Measurements from ENCODE around the gene SPSB4.

SPSB4 gene

DNA sequence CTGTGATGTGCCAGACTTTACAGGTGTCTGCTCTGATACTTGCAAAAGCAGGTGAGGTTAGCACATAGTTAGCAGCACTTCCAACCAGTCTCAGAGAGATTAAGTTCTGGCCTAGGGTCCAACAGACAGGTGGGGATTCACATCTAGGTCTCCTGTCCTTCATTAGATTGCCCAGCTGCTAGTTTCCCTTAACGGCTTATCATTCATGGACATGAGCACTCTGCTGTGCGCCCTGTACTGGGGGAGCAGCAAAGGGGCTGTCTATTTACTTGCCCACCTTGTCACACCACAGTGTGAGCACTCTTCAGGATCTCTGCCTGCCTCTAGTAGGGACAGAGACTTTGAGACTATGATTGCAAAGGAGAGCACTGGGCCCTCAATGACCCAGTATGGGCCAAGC lies 8.7 kb downstream of the SPSB4 start:
- TF ChIP-seq, protein P1, sequence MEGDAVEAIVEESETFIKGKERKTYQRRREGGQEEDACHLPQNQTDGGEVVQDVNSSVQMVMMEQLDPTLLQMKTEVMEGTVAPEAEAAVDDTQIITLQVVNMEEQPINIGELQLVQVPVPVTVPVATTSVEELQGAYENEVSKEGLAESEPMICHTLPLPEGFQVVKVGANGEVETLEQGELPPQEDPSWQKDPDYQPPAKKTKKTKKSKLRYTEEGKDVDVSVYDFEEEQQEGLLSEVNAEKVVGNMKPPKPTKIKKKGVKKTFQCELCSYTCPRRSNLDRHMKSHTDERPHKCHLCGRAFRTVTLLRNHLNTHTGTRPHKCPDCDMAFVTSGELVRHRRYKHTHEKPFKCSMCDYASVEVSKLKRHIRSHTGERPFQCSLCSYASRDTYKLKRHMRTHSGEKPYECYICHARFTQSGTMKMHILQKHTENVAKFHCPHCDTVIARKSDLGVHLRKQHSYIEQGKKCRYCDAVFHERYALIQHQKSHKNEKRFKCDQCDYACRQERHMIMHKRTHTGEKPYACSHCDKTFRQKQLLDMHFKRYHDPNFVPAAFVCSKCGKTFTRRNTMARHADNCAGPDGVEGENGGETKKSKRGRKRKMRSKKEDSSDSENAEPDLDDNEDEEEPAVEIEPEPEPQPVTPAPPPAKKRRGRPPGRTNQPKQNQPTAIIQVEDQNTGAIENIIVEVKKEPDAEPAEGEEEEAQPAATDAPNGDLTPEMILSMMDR (IDR thresholded peaks at IDR 0.05; ENCODE audit: borderline replicate concordance, insufficient read depth, low read depth, low read length) = no peak
- no peak overlapping the region for H3K4me3 ChIP-seq (ENCODE audit: low read depth, low read length)

DNA sequence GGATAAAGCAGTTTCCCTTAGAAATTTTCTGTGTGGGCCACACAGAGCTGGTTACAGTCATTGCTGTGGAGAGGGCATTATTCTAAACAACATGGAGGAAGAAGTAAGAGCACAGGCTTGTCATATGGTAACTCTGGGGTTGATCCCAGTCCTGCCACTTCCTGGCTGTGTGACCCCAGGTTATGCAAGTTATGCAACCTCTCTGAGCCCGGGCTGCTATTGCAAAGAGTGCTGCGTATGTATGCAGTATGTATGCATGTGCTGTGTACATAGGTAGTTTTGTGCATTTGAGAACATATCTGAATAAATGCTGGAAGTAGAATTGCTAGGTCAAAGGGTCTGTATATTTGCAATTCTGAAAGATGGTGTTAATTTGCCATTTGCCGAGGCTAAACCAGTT lies 9.2 kb downstream of the SPSB4 start:
- TF ChIP-seq, protein P1 (IDR thresholded peaks at IDR 0.05; ENCODE audit: borderline replicate concordance, insufficient read depth, low read depth, low read length) = no peak
- no peak overlapping the region for H3K4me3 ChIP-seq (ENCODE audit: low read depth, low read length)

- H3K4me3 ChIP-seq (ENCODE audit: low read depth, low read length) = no peak overlapping the region
- TF ChIP-seq, protein P1 (IDR thresholded peaks at IDR 0.05; ENCODE audit: borderline replicate concordance, insufficient read depth, low read depth, low read length) = no peak
Observed at GRCh38 chr3:141063831-141064230, 12.7 kb downstream of the SPSB4 start.

GRCh38 chr3:141064255-141064926 lies 13.2 kb downstream of the SPSB4 start:
- TF ChIP-seq, protein P1 (IDR thresholded peaks at IDR 0.05; ENCODE audit: borderline replicate concordance, insufficient read depth, low read depth, low read length) = no peak
- H3K4me3 ChIP-seq (ENCODE audit: low read depth, low read length) = no peak overlapping the region

- H3K4me3 ChIP-seq (ENCODE audit: low read depth, low read length) = no peak overlapping the region
- TF ChIP-seq, protein P1 (IDR thresholded peaks at IDR 0.05; ENCODE audit: borderline replicate concordance, insufficient read depth, low read depth, low read length) = no peak
Observed at GRCh38 chr3:141065258-141065657, 14.1 kb downstream of the SPSB4 start.

DNA sequence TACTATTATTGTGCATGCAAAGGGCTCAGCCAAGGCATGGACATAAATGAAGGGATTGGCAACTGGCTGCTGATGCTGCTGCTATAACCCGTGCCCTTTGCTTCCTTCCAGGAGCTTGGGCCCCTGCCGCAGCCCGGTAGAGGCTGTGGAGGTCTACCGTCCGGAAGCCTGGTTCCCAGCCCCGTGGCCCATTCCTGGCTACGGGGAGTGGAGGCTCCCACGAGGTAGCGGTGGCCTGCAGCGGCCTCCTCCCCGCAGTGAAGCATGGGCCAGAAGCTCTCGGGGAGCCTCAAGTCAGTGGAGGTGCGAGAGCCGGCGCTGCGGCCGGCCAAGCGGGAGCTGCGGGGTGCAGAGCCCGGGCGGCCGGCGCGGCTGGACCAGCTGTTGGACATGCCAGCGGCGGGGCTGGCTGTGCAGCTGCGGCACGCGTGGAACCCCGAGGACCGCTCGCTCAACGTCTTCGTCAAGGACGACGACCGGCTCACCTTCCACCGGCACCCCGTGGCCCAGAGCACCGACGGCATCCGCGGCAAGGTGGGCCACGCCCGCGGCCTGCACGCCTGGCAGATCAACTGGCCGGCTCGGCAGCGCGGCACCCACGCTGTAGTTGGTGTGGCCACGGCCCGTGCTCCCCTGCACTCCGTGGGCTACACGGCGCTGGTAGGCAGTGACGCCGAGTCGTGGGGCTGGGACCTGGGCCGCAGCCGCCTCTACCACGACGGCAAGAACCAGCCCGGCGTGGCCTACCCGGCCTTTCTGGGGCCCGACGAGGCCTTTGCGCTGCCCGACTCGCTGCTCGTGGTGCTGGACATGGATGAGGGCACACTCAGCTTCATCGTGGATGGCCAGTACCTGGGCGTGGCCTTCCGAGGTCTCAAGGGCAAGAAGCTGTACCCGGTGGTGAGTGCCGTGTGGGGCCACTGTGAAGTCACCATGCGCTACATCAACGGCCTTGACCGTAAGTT lies 15.0 kb downstream of the SPSB4 start:
- no peak overlapping the region for H3K4me3 ChIP-seq (ENCODE audit: low read depth, low read length)
- TF ChIP-seq, protein P1 (IDR thresholded peaks at IDR 0.05; ENCODE audit: borderline replicate concordance, insufficient read depth, low read depth, low read length) = no peak

All from GM12875 (cell line).